HG02759 (cell line): ENCODE data around the gene TRIM28.
"Not testable (repeated sequence)": the region's sequence is repeated elsewhere in the genome, so short reads cannot be mapped to it uniquely, and the experiment has no call there.

Experiments
- ATAC-seq: cut with Tn5 transposase; IDR thresholded peaks from one replicate; pipeline ENCODE4 v1.9.1; 2021; ENCODE audit warnings: mild to moderate bottlenecking, moderate library complexity; ENCODE audit not compliant: unreplicated experiment

TRIM28 gene

DNA sequence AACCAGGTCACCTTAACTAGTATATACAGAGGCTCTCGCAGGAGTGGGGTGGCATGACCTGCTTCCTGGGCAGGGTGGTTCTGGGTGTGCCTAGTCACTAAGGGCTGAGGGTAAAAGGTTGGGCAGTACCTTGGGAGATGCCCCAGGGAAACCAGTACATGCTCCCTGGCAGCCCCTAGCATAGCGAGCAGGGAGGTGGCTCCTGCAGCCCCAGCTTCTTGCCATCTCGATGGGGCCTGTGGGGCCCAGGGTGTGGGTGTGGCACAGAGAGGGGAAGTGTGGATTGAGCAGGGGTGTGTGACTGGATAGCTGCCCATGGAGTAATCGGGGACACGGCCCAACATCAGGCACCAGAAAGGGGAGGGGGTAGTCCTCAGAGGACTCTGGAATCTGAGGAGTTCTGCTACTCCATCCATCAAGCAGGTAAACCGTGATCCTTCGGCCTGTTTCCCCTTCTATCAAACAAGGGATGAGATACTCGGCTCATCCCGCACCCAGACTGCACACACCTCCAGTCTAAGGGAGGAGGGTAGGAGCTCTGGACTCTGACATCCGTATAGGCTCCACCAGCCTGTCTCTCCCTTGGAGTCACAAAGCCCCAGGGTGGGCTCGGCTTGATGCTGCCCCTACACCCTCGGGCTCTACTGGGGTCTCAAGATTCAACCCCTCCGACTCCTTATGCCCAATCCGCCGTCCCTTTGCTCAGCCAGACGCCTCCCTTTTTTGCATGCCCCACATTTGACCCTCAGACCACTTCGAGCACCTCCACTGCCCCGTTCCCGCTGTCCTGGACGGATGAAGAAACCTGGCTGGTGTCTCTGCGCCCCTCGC is 25.4 kb upstream of the TRIM28 start:
- ATAC-seq: no peak

GRCh38 chr19:58519087-58519354 is 24.8 kb upstream of the TRIM28 start:
- ATAC-seq: peak; percentile 9

DNA sequence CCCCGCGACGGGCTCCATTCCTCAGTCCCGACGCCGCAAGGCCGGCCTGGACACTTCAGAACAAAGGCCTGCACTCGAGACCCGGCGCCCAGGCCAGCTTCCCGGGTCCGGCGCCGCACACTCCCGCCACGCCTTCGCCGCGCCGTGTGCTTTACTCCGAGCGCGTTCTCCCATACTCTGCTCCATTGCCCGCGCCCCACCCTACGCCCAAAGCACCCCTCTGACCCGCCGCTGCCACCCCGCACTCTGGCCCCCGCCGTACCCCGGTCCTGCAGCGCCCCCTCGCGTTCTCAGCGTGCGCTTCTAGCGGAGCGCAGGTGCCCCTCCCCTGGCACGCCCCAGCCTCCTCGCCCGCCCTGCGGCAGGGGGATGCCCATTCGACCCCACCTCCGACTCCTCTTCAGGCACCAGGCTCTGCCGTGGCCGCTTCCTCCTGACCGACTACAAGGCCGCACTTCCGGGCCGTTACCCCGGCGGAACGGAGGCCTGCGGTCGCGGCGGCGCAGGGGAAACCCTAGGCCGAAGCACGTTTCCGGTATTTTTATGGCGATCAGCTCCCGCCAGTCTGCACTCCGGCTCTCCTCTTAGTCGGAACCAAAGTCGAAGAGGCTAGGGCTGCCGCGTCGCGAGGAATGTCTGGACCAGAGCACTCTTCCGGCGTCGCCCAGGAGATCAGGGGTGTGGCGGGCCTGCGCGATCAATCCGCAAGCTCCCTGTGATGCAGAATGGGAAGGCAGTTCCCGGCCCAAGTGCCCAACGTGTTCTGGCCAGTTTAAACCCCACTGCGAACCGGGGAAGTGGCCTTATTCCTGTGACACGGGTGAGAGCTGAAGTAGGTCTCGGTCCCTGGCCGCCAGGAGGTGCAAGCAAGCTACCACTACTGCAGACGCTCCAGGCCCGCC is 24.3 kb upstream of the TRIM28 start, which contains the start of gene ZBTB45:
TSS of gene ZBTB45 (minus strand) at position 456 of the 902 bp plus-strand sequence. CDS start 2,137 bp downstream, outside the sequence.
- peak; percentile 80 for ATAC-seq

DNA sequence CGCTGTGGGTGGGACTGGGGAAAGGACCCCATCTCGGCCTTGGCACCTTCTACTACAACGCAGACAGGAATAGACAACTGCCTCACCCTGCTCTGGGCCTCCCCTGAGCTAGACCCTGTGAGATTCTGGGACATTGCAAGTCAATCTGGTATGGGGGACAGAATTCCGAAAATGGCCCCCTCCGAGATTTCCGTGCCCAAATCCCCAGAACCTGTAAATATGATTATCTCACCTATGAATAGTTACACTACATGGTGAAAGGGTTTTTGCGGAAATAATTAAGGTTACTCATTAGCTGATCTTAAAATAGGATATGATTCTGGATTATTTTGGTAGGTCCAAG is 23.6 kb upstream of the TRIM28 start:
- ATAC-seq: no peak

DNA sequence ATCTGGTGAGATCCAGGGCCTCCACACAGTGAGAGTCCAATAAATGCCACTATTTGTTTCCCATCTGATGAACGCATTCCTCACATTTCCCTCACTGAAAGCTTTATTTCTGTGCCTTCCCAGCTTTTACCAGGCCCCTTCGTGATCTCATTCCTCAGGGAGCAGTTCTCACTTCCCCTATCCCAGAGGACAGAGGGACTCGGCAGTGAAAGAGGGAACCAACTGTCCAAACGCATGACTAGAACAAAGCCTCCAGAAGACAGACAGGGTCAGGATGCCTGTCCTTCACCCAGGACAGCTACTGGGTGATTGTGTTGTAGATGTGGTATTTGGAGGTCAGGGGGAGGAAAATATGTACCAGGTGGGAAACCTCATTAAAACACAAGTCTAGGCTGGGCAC is 22.2 kb upstream of the TRIM28 start:
- ATAC-seq: no peak

DNA sequence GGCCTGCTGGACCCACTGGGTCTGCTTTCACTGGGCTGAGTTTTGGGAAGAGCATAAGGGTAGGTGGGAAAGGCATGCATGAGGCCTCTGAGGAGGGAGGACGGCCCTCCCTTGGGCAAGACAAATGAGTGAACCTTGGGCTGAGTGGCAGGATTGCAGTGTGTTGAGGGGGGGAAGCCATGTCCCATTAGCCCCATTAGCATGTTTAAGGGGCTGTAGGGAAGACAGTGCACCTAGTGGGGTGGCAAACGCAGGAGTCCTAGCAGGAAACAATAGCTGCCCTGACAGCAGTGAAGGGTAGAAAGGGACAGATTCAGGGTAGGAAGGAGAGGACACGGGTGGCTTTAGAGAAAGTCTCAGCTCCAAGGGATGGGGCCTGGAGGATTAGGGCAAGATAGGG is 21.2 kb upstream of the TRIM28 start:
- ATAC-seq: no peak

DNA sequence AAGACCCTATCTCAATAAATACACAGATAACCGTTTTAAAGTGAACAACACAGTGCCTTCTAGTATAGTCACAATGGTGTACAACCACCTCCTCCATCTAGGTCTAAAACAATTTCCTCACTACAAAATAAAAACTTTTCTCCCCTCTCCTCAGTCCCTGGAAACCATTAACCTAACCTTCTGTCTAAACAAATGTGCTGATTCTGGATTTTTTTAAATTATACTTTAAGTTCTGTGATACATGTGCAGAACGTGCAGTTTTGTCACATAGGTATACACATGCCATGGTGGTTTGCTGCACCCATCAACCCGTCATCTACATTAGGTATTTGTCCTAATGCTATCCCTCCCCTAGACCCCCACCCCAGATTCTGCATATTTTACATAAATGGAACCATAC is 14.5 kb upstream of the TRIM28 start:
- no peak for ATAC-seq

DNA sequence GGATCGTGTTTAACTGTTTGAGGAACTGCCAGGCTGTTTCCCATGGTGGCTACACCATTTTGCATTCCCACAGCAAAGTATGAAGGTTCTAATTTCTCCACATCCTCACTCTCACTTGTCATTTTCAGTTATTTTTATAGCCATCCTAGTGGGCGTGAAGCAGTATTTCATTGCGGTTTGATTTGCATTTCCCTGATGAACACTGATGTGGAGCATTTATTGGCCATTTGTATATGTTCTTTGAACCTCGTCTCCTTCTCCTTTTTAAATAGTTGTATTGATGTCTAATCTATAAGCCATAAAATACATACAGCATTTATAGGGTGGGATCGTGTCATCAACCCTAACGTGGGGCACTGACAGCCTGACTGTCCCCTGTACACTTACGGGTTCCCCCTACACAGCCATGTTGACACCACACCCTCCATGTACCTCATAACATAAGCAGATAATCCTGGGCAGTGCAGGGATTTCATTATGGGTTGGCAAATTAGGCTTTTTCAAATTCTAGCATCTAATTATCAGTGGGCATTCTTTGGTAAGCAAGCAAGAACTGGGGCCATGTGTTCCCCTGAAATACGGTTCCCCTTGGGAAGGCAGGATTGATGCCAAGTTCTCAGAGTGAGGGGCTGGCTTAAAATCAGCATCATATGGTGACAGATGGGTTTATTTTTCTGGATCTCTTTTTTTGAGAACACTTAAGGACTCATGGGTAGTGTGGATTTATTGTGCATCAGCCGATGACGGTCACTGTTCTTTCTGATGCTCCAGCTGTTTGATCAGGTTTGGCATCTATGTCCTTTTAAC is 12.6 kb upstream of the TRIM28 start:
- no peak for ATAC-seq

DNA sequence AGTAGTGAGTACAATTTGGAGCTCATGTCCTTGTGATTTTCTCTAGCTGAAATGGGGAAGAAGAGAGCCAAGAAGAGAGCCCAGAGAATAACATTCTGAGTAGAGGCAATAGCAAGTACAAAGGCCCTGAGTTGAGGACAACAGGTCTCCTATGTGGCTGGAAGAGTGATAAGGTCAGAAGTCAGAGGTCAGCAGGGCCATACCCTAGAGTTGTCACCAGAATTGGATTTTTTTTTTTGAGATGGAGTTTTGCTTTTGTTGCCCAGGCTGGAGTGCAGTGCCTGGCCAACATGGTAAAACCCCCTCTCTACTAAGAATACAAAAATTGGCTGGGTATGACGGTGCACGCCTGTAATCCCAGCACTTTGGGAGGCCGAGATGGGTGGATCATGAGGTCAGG is 8.0 kb upstream of the TRIM28 start:
- ATAC-seq: no peak

GRCh38 chr19:58536852-58537798 is 6.7 kb upstream of the TRIM28 start:
- ATAC-seq: no peak

DNA sequence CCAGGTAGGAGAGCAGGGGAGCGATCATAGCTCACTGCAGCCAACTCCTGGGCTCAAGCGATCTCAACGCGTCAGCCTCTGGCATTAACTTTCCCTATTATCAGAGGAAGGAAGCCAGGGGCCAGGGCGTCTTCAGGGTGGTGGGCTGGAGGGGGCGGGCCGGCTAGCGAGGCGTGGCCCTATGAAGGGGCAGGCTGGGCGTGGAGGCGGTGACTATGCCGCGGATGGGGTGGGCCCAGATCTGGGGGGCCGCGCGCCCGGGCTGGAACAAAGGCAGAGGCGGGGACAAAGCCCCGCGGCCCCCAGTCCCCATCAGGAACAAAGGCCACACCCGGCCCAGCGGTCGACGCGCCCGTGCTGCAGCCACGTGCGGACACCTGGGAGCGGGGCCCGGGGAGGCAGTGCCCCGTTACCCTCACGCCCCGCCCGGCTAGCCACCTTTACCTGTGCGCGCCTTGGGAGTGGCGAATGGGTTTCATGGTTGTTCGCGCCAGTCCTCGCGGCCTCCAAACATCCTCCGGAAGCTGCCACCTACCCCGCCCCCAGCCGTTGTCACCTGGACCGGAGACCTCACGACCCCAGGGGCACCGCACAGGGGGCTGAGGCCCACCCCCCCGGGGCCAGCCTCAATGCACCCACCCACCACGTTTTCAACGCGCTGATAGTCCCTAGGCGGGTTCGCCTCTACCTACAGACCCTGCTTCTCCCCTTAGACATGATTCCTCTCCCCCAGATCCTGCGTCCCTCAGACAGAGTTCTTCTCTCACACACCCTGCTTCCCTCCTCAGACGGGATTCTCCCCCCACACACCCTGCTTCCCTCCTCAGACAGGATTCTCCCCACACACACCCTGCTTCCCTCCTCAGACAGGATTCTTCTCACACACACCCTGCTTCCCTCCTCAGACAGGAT is 5.4 kb upstream of the TRIM28 start:
- no peak for ATAC-seq

DNA sequence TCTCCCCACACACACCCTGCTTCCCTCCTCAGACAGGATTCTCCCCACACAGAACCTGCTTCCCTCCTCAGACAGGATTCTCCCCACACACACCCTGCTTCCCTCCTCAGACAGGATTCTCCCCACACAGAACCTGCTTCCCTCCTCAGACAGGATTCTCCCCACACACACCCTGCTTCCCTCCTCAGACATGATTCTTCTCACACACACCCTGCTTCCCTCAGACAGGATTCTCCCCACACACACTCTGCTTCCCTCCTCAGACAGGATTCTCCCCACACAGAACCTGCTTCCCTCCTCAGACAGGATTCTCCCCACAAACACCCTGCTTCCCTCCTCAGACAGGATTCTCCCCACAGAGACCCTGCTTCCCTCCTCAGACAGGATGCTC is 4.7 kb upstream of the TRIM28 start:
- ATAC-seq: not testable (repeated sequence)

- not testable (repeated sequence) for ATAC-seq
Observed at GRCh38 chr19:58542641-58543372, 1.1 kb upstream of the TRIM28 start.

GRCh38 chr19:58544591-58545285 is 874 bp downstream of the TRIM28 start:
- peak; percentile 63 for ATAC-seq

DNA sequence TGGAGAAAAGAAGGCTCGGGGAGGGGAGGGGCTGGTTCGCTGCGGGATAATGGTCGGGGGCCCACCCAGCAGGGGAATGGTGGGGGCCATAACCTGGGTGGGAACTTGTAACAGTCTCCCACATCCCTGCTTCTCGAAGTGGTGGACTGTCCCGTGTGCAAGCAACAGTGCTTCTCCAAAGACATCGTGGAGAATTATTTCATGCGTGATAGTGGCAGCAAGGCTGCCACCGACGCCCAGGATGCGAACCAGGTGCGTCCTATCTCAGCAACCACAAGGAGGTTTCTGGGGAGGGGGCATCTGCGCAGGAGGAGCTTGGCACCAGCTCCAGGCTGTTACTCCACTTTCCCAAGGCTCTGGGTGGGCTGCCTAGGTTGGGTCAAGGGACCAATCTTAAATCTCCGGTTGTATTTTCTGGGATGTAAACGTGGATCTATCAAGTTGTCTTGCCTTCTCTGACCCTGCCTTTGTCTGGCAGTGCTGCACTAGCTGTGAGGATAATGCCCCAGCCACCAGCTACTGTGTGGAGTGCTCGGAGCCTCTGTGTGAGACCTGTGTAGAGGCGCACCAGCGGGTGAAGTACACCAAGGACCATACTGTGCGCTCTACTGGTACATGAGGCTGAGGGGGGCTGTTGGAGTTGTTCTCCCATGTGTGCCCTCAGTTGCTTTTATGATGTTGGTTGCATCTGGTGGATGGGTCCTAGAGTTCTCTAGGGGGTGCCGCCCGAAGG is 1.6 kb downstream of the TRIM28 start:
- no peak for ATAC-seq

GRCh38 chr19:58546019-58546530 is 2.2 kb downstream of the TRIM28 start:
- ATAC-seq: no peak
